HK-2 (cell line): Measurements from ENCODE around the gene SLC16A8.
A peak's percentile ranks its signal among the peaks of the same experiment; 100 is the strongest.

Experiments used
- DNase-seq: peaks from one replicate; pipeline ENCODE4 v3.0.0-alpha.2; 2018; ENCODE audit not compliant: unreplicated experiment

The SLC16A8 gene

DNA sequence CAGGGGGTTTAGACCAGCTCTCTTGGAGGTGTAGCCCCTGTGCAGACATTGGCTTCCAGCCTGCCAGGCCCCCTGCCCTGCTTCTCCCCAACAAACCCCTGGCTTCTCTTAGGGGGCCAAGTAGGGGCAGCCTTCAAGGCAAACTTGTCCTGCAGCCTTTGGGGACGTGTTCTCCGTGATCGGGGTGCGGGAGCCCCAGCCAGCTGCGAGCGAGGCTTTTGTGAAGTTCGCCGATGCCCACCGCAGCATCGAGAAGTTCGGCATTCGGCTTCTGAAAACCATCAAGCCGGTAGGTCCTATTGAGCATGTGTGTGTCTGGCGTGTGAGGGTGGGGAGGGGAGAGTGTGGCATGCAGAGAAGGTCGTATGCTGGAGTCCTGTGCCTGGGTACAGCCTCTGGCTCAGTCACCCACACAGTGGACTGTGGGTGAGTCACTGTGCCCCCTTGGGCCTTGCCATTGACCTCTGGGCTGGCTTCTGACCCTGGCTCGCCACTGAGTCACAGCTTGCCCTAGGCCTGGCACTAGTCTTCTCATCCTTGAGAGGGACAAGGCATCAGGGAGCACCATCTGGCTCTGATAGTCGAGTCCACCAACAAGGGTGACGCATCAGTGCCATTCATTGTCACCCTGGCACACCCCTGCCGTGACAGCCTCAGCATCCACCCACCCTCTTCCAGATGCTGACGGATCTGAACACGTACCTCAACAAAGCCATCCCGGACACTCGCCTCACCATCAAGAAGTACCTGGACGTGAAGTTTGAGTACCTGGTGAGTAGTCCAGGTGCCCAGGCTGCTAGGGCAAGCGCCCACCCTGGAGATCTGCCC lies 11.4 kb downstream of the SLC16A8 start:
- DNase-seq: no peak

- DNase-seq: no peak
These were observed 12.3 kb downstream of the SLC16A8 start for GRCh38 chr22:38071421-38072321.

GRCh38 chr22:38070250-38070921 lies 13.6 kb downstream of the SLC16A8 start:
- no peak for DNase-seq

DNA sequence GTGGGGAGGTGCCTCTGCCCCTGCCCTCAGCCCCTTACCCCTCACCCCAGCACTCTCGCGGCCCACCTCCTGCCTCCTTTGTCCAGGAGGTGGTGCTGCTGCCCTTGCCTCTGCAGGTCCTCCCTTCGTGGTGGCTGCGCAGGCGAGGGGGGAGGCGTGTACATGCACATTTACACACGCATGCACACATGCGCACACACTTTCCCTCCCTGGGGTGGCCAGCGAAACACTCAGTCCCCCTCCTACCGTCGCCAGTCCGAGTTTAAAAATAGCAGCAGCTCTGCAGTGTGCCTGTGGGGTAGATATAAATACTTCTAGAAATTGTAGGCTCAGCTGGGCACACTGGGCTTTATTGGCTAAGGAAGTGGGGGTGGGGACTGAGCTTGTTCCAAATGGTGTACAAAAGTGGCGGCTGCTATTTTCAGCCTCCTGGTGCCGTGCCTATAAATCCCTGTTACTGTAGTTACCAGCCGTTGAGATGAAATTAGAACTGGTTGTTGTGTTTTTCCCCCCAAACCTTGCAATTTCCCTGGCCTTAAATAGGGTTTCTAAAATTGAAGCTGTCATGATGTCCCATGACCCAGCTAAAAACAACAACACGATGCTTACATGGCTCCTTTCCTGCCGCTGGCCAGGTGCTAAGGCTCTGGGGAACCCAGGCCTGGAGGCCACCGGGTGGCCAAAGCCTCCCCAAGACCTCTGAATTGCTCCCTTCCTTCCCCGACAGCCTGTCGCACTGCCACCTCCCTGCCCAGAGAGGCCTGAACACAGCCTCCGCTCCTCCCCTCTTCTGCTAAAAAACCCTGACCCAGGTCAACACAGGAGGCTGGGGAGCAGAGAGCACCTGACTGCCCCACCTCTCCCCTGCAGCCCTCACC lies 14.4 kb downstream of the SLC16A8 start:
- no peak for DNase-seq

DNA sequence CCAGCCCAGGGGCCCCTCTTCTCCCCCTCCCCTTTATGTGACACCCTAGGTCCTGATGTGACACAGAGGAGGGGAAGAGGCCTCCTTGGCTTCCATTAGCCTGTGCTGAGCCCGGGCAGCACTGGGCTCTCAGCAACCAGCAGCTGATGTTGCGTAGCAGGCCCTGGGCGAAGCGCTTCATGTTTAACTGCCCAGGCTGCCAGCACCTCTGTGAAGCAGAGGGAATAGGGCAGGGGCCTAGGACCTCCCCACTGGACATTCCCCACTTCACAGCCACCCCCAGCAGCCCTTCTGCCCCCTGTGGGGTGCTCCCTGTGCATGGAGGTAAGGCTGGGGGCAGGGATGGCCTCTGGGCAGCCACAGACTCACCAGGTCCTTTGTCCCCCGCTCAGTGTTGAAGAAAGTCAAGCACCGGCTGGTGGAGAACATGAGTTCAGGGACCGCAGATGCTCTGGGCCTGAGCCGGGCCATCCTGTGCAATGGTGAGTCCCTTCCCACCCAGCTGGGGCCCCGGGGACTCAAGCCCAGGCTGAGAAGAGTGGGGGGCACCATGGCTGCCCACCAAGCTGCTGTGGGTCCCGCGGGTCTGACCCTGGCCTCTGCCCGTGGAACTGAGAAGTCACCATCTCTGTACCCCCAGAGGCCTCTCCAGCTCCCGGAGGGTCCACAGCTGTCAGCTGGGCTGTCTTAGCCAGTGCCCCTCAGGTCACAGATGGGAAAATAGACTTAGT lies 15.2 kb downstream of the SLC16A8 start:
- no peak for DNase-seq

DNA sequence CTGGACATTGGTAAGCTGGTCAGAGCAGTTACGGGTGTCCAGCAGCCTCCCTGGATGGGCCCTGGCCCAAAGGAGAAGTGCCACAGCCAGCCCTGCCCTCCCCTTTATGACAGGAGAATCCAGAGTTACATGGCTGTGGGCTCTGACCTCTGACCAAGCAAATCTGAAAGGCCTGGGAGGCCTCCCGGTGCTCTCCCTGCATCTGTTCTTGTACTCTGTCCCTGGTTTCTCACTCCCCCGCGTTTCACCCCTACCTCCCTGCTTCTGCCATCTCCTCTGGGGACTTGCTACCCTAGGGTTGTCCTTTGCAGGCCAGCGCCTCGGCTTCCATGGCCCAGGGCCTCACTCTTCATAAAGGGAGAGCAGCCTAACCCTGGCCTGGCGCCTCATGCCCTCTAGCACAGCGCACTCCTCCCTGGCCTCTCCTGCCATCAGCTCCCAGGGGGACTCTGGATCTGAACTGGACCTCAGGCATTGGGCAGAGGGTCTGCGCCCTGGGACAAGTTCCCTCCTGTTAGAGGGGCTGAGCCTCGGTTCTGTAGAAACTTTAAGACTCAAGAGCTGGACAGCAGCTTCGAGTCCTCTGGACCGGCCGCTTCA lies 16.1 kb downstream of the SLC16A8 start:
- DNase-seq: no peak

DNA sequence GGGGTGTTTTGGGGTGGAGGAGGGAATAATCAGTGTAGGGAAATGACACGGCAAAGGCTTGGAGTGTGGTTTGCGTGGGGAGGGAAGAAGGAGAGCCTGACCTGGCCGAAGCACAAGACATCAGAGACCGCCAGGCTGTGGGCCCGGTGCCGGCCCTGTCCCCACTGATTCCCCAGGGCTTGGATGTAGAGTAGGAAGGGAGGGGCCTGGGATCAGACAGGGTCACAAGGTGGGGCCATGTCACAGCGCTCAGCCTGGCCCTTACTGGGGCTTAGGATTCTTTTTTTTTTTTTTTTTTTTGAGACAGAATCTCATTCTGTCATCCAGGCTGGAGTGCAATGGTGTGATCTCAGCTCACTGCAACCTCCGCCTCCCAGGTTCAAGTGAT lies 17.0 kb downstream of the SLC16A8 start:
- DNase-seq: no peak

DNA sequence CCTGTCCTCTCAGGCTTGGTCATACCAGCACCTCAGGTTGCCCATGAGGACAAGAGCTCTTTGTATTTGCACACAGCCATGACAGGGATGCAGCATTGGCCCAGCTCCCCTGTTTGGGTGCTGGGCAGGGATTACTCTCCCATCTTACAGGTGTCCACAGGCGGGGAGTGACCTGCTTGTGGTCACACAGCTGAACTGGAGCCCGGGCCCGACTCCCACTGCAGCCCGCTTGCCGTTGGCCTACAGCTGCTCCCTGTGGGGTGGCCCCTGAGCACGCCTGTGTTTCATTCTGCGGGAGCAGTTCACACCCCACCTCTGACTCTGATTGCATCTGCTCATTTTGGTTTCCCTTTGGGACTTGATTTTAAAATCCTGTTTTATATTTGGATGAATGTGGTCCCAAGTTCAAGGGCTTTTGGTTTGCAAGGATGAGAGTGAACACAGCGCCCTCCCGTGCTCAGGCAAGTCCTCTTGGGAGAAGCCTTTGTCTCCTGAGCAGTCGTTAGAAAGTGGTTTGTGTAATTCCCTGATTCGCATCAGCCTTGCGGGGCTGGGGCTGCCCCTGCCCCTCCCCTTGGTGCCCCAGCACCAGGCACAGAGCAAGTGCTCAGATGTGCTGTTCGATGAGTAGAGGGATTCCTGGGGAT lies 17.5 kb downstream of the SLC16A8 start:
- DNase-seq: no peak

- no peak for DNase-seq
These were observed 18.4 kb downstream of the SLC16A8 start for GRCh38 chr22:38065539-38065938.

- DNase-seq: no peak
These were observed 21.2 kb downstream of the SLC16A8 start for GRCh38 chr22:38062791-38063190.

- peak; percentile 76 for DNase-seq
These were observed 26.8 kb downstream of the SLC16A8 start, which contains the start of gene PICK1 for GRCh38 chr22:38056969-38057891. Gene PICK1, plus strand, starts transcription at chr22:38057404. Its CDS starts 406 bp downstream, at chr22:38057810.

DNA sequence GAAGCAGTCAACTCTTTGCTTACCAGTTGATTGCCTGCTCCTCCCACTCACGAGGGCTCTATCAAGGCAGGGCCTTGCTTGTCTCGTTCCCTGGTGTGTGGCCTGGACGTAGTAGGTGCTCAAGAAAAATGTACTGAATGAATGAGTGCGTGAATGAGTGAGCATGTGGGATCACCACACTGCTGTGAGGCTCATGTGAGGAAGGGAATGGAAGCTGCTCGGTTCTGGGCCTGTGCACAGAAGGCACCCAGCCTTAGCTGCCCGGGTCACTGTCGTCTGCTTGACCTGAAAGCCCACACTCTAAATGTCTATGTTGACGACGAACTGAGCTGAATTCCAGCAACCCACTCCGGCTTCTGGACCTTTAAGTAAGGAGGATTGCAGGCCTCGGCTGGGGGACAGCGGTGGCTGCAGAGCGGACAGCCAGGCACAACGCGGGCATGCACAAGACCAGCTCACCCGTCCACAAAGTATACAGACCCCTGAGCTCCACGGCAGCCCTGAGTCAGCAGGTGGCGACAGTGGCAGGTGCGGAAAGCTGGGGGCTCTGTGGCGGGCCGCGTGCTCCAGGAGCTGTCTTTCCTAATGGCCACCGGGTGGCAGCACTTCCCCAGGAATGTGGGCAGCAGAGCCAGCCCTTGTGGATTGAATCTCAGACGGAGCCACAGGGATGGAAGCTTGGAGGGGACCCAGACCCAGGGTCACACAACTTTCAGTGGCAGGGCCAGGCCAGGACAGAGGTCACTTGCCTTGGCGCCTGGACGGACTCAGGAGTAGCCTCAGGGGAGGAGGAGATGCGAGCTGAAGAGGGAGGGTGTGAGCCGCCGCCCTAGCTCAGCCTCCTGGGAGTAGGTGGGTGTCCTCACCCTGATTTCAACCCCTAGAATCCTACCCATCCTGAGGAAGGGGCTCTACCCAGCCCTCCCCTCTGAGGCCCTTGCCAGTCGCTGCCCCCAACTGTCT lies 31.8 kb downstream of the SLC16A8 start:
- DNase-seq: peak; percentile 77

DNA sequence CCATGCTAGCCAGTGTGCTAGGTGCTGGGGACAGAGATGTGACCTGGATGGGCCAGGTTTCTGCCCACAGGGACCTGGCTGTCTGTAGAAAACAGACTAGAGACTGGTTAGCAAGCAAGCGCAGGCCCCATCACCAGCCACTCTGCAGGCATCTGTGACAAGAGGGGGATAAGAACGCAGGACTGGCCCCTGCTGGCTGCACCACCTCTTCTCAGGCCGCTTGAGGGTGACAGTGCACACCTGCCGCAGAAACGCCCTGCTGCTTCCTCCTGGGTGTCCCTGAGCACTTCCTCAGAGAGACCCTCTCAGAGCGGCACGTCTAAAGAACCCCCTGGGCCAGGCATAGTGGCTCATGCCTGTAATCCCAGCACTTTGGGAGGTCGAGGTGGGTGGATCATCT lies 32.7 kb downstream of the SLC16A8 start:
- no peak for DNase-seq

GRCh38 chr22:38050720-38051119 lies 33.3 kb downstream of the SLC16A8 start:
- DNase-seq: no peak

GRCh38 chr22:38049812-38050619 lies 34.0 kb downstream of the SLC16A8 start:
- DNase-seq: no peak

DNA sequence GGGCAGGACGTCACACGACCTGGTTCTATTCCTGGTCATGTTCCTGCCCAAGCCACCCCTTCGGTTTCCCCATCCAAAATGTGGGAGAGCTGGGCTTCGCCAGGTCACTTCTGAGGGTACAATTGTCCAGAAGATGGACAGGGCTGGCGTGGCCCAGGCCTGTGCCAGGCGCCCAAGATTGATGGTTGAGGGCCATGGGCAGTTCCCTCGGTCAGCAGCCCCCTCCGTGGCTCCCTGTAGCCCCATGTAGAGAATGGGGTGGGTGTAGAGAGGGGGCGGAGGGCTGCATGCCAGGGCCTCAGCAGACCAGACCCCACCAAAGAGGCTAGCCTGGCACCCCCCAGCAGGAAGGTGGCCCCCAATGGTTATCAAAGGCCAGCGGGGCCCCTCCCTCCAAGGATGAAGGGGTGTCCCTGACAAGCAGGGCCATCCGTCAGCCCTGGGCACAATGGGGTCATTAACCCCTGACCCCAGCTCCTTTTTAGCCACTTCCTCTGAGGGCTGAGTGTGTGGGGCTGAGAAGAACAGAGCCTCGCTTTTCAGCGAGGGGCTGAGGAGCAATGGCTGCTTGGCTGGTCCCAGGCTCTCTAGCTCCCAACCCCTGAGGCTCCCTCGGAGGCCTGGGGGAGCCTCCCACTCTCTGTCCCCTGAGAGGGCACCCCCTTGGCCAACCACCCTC lies 37.8 kb downstream of the SLC16A8 start:
- DNase-seq: no peak
